Measurements from ENCODE around the gene TMEM235.

Gene TMEM235

DNA sequence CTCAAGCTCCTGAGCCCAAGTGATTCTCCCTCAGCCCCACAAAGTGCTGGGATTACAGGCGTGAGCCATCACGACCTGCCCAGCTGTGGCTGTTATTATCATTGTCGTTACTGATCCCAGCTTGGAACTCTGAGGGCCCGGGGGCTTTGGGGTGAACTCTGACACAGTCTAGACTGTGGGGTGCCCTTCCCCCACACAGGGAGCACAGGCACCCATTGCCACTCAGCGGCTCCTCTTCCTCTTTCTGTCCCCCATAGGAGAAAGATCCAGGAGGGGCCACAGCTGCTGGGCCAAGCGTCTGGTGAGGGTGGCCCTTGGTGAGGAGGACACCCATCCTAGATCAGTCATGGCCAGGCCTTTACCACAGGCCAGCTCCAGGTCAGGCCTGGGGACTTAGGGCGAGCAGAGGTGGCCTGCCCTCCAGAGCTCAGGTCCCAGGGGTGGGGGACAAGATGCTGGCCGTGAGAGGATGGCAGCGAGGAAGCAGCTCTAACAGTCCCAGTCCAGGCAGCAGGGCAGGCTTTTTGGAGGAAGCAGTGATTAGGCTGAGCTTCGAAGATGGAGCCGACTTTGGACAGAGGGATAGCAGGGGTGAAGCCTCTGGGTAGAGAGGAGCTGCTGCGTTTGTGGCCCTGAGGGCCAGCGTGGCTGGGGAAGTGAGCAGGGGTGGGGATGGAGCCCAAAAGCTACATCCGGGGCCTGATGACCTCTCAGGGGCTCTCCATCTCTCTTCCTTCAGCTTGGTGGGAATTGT lies 24.7 kb downstream of the TMEM235 start:
- peak; percentile 57 for DNase-seq

GRCh38 chr17:78256707-78257591 lies 25.5 kb downstream of the TMEM235 start:
- DNase-seq, result no peak

DNA sequence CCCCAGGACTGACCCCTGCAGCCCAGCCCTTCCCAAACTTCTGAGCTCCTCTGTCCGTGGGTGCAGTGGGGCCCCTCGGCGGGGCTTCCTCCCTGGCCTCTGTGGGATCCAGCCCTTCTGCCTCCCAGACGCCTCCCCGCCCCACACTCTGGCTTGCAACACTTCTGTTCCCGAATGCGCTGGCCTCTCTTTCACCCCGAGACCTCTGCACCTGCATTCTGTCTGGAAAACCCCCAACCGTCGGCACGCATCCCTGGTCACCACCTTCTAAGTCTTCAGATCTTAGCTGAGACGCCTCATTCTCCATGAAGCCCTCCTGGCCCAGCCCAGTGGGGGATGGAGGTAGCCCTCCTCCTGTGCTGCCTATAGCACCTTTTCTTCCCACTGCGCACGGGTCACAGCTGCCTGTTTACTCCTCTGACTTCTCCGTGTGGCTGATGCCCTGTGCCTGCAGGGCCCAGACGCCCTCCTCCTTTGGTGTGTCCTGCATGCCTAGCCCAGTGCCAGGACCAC lies 26.4 kb downstream of the TMEM235 start:
- peak; percentile 61 for DNase-seq

DNA sequence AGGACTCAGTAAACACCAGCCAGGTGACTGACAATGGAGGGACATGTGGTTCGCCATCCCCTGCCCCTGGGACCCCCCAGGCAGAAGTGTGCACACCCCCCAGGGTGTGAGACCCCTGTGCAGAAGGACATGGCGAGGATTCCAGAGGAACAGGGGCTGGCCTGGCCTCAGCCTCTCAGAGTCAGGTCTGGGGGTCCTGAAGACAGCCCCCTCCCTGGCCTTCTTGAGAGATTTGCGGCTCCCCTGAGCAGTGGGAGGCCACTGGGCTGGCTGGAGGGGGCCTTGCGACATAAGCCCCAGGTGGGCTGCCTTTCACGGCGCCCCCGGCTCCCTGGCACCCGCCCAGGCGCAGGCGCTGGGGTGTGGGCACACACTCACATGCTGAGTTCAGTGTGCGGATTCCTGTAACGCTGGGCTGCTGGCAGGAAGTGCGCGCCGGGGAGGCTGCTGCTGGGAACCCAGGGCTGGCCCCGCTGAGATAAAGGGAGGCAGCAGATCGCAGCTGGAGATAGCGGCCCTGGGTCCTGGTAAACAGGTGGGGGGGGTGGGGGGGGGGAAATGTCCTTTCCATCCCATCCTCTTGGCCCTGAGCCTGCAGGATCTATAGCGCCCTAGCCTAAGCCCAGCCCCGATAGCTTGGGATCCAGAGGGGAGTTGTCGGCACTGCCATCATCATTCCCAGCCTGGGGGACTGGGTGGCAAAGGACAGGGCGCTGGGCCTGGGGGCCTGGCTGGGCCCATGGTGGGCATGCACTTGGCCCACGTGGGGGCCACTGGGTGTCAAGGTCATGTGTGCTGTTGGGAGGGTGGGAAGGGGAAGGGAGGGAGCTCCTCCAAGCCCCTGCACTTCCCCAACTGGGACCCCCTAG lies 27.1 kb downstream of the TMEM235 start:
- DNase-seq, result peak; percentile 55

- no peak for DNase-seq
Measured at GRCh38 chr17:78259192-78259554, 27.7 kb downstream of the TMEM235 start.

DNA sequence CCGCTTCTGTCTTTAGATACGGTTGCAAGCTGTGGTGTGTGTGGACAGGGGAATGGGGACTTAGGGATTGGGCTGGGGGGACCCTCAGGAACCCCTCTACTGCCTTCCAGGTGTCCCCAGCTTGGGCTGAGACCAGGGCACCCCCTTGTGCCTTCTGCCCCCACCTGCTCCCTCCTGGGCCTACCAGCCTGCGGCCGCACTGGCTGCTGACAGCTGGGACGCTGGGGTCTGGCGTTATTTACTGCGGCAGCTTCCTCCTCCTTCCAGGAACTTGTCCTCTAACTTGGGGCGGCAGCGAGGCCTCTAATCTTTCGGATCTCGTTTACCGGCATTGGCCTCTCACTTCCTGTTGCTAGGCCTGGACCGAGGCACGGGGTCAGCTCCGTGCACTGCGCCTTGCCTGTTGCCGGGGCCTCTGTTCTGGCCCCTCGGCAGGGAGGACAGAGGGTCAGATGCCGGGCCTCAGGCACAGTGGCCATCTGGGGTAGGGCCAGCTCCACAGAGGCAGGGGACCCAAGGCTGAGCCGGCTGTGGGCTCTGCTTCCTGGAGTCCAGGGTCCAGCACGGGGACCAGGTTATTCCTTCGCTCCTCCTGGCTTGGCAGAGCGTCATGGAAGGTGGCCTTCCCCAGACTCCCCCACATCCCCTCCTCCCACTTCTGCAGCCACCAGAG lies 31.8 kb downstream of the TMEM235 start:
- DNase-seq, result peak; percentile 85

- no peak for DNase-seq
Measured at GRCh38 chr17:78263736-78264340, 32.4 kb downstream of the TMEM235 start.

- DNase-seq, result no peak
Measured at GRCh38 chr17:78264590-78264989, 33.2 kb downstream of the TMEM235 start.

- DNase-seq, result no peak
Measured at GRCh38 chr17:78265121-78265520, 33.7 kb downstream of the TMEM235 start.

- DNase-seq, result no peak
Measured at GRCh38 chr17:78266231-78266631, 34.8 kb downstream of the TMEM235 start.

DNA sequence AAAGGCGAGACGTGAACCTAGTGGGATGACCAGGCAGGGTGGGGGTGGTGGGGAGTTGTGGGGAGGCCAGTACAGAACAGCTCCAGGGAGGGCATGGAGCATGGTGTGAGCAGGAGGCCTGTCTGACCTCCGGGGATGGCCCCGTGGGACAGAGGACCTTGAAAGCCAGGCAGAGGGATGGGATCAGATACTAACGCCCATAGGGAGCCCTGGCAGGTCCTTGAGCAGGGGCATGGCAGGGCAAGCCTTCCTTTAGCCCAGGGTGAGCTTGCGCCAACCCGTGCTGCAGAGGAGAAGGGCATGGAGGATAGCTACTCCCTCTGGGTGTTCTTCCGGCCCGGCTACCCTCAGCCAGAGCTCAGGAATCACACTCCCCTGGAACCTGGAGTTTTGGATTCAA lies 35.3 kb downstream of the TMEM235 start:
- DNase-seq, result no peak

DNA sequence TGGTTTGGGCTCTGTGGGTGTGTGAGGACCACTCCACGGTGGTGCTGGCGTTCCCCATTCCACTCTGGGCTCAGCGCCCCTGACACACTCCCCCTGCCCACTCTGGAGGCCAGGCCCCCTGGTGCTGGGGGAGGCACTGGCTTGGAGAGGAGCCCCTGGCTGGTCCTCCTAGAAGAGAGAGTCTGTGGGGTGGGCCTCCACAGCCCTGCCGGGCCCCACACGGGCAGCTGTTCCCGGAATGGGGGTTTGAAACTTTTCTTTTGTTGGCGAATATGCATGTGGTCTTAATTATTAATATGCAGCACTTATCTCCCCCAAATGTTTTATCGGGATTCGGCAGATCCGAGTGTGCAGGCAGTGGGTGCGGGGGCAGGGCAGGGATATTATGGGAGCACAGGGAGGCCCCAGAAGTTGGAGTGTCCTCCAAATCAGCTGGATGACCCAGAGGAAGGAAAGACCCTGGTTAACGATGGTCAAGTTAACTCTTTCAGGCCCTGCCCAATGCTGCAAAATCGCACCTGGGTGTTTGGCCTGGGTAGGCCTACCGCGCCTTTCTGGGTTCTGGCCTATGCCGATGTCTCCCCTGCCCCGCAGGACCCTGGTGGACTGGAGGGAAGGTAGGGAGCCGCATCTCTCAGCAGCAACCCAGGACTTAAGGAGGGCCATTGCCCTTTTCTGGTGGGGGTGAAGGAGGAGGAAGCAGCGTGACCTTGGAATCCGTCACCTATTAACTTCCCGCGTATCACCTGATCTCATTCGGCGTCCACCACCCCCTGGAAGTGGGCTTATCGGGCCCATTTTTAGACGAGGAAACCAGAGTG lies 36.0 kb downstream of the TMEM235 start:
- no peak for DNase-seq

GRCh38 chr17:78268191-78268874 lies 36.9 kb downstream of the TMEM235 start:
- no peak for DNase-seq

DNA sequence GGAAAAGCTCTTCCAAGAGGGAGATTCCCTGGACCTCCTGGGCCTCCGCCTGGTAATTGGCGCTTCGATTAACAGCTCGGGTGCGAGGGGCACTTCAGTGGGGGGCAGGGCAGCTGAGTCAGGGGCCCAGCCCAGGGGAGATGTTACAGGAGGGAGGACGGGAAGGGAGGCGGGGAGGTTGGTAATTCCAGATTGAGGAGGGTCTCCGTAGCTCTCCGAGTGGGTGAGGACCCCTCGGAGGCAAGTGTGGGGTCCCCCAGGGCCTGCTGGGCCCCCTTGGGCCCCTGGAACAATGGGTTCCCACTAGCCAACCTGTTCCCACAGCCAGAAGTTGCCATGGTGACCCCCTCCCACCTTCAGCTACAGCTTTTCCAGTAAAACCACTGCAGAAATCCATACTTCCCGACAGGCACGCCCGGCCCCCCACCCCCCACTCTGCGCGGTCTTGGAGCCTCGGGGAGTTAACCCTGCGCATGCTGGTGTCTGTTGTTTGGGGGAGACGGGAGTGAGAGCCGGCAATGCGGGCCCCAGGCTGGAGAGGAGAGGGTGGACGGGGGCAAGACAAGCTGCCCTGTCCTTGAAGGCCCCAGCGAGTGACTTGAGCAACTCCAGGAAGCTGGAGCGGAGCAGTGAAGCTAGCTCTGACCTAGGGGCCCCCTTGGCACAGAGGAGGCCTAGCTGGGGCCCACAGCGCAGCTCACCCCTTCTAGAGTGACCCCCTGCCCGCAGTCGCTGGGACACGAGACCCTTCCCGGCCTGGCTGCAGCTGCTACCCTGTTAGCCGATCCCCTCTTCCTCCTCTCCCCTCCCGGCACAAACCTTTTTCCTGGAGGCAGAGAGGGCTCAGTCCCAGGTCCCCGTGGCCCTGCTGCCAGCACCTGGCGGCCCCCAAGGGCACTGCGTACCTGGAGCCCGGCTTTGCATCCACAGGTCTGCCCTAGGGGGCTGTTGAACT lies 37.8 kb downstream of the TMEM235 start:
- DNase-seq, result no peak

- no peak for DNase-seq
Measured at GRCh38 chr17:78269955-78270381, 38.5 kb downstream of the TMEM235 start.

DNA sequence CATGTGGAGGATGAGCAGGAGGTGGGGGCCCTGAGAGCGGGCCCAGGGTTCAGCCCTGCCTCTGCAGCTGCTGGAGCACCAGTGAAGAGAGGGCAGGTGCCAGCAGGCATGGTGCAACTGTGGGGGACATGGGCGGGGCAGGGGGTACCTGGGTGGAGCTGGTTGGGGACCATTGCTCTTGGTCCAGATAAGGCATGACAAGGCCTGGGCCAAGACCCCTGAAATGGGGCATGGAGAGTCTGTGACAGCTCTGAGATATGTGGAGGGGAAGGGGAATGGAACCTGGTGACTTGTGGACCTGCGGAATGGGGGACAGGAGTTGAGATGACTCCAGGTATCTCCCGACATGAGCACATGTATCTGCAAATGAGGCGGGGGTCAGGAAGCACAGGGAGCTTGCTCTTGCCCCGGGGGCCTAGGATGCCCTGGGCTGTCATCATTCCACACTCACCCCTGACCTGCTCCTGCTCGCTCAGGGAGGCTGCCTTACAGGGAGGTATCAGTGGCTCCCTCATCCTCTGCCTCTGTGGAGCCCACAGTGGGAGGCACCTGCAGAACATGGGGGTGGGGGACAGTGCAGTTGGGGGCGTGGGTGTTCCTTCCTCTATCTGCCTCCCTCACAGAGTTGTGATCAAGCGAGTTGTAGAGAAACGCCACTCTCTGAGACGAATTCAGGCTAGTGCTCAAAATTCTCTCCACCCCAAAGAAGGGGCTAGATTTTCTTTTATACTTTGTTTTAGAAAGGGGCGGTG lies 40.2 kb downstream of the TMEM235 start:
- DNase-seq, result no peak

- DNase-seq, result peak; percentile 34
Measured at GRCh38 chr17:78272181-78272913, 40.9 kb downstream of the TMEM235 start.

DNA sequence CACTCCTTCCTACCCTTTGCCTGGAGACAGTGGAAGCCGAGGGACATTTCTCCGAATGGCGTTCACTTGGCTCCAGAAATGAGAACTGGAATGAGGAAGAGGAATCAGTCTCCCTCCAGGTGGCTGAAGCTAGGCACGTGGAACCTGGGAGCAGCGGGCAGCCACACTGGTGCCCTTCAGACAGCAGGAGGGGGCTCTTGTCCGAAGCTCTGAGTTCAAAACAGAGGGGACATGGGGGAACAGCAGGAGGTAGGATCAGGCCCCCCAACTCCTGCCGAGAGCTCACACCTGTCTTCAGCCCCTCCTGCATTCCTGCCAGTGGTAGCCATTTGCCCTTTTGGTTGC lies 41.5 kb downstream of the TMEM235 start:
- no peak for DNase-seq
